A549 (cell line): ENCODE measurements around the gene SMARCD3. TPM values are rescaled to one million over a fixed set of nuclear protein-coding genes. Genes with fewer than 3 reads are reported as not detected.

Experiments
- ATAC-seq, 2 experiments: fragments of 200-7000 bp in 1 of 2; fragments of >200 bp in 1 of 2; cut with Nextera tagmentation in 1 of 2; cut with Tn5 transposase in 1 of 2; 3 replicates each; pipeline versions ENCODE4 v1.8.0 to v1.9.1; 2018 to 2020; ENCODE audit warnings: mild to moderate bottlenecking in 1 of 2, moderate library complexity in 1 of 2
- CTCF ChIA-PET: fragments of 300-600 bp; sonication (Branson Sonifier 250); formaldehyde crosslinking; extraction: SDS; loops from one replicate; lab custom pipeline; 2021; ENCODE audit warnings: antibody characterized with exemption, inconsistent platforms; lab: Yijun Ruan, JAX
- POLR2A ChIA-PET: fragments of 350-600 bp; formaldehyde crosslinking; extraction: SDS; loops from one replicate; lab custom pipeline; 2021; ENCODE audit warnings: antibody characterized with exemption, inconsistent platforms; lab: Yijun Ruan, JAX
- DNase-seq, 2 experiments: peaks; one replicate each; pipeline versions ENCODE4 v3.0.0 to v3.0.0-alpha.2; 2011 to 2016; ENCODE audit warnings: low read depth in 1 of 2, low spot score in 1 of 2
- FAIRE-seq: peaks from 2 replicates; lab custom pipeline; 2011; peaks lifted over from hg19 to GRCh38; lab: Jason Lieb, UNC
- H3K27ac ChIP-seq, 2 experiments: fragments of >200 bp; sonication (Bioruptor Twin); formaldehyde crosslinking; 3 replicates each; pipeline ENCODE4 v1.5.1; 2016 to 2017
- H3K4me1 ChIP-seq: fragments of >200 bp; sonication (Bioruptor Twin); formaldehyde crosslinking; 3 replicates; pipeline ENCODE4 v1.6.1; 2016
- H3K4me2 ChIP-seq: fragments of >200 bp; sonication (Bioruptor Twin); formaldehyde crosslinking; 3 replicates; pipeline ENCODE4 v1.6.1; 2016
- H3K4me3 ChIP-seq: fragments of >200 bp; sonication (Bioruptor Twin); formaldehyde crosslinking; 3 replicates; pipeline ENCODE4 v1.5.1; 2016
- H3K9me3 ChIP-seq: fragments of >200 bp; sonication (Bioruptor Twin); formaldehyde crosslinking; 3 replicates; pipeline ENCODE4 v1.6.1; 2016
- BHLHE40 ChIP-seq: IDR thresholded peaks from 2 replicates; pipeline ENCODE4 v1.6.1; 2012; ENCODE audit warnings: low read depth, low read length, inconsistent platforms
- CBX8 ChIP-seq: fragments of 200-600 bp; sonication (generic); IDR thresholded peaks from 2 replicates; pipeline ENCODE4 v1.6.1; 2016
- CEBPB ChIP-seq, 2 experiments: fragments of >200 bp in 1 of 2; sonication (Bioruptor Twin) in 1 of 2; formaldehyde crosslinking in 1 of 2; IDR thresholded peaks; 2 replicates each; pipeline ENCODE4 v1.6.1; 2012 to 2016
- CHD2 ChIP-seq: fragments of 150-350 bp; IDR thresholded peaks from 2 replicates; pipeline ENCODE4 v1.6.1; 2014; ENCODE audit warnings: low read length; ENCODE audit not compliant: partially characterized antibody
- CHD4 ChIP-seq: fragments of 200-600 bp; sonication (generic); IDR thresholded peaks from 2 replicates; pipeline ENCODE4 v1.6.1; 2016; ENCODE audit warnings: antibody characterized with exemption, mild to moderate bottlenecking, borderline replicate concordance
- E2F6 ChIP-seq: IDR thresholded peaks from 2 replicates; pipeline ENCODE4 v1.6.1; 2012; ENCODE audit warnings: low read depth, borderline replicate concordance
- ELK1 ChIP-seq: fragments of 150-350 bp; IDR thresholded peaks from 2 replicates; pipeline ENCODE4 v1.6.1; 2014; ENCODE audit warnings: low read depth, mild to moderate bottlenecking, low read length
- FOSB ChIP-seq: fragments of 250-450 bp; sonication (Bioruptor Pico); IDR thresholded peaks from 2 replicates; pipeline ENCODE4 v1.5.0; 2020; ENCODE audit warnings: mild to moderate bottlenecking, moderate library complexity
- HDAC2 ChIP-seq: fragments of 200-600 bp; sonication (generic); IDR thresholded peaks from 2 replicates; pipeline ENCODE4 v1.6.1; 2016
- HOXA7 ChIP-seq: fragments of 250-450 bp; sonication (Bioruptor Pico); IDR thresholded peaks from 2 replicates; pipeline ENCODE4 v1.5.0; 2020; ENCODE audit warnings: mild to moderate bottlenecking, moderate library complexity
- HOXB5 ChIP-seq: fragments of 250-450 bp; sonication (Bioruptor Pico); IDR thresholded peaks from 2 replicates; pipeline ENCODE4 v1.5.0; 2020; ENCODE audit warnings: mild to moderate bottlenecking, moderate library complexity
- JUN ChIP-seq, 2 experiments: fragments of >200 bp; sonication (Bioruptor Twin); formaldehyde crosslinking; IDR thresholded peaks; 2 replicates in 1 of 2; 3 replicates in 1 of 2; pipeline ENCODE4 v1.6.1; 2016 to 2017
- JUNB ChIP-seq: fragments of >200 bp; sonication (Bioruptor Twin); formaldehyde crosslinking; IDR thresholded peaks from 2 replicates; pipeline ENCODE4 v1.6.1; 2016
- KDM5A ChIP-seq: fragments of 200-600 bp; sonication (generic); IDR thresholded peaks from 2 replicates; pipeline ENCODE4 v1.6.1; 2016; ENCODE audit warnings: antibody characterized with exemption, mild to moderate bottlenecking
- MAFK ChIP-seq: fragments of 450-650 bp; IDR thresholded peaks from 2 replicates; pipeline ENCODE4 v1.6.1; 2014; ENCODE audit not compliant: partially characterized antibody
- MAX ChIP-seq: IDR thresholded peaks from 2 replicates; pipeline ENCODE4 v1.6.1; 2012
- MYC ChIP-seq: IDR thresholded peaks from 2 replicates; pipeline ENCODE4 v1.6.1; 2012; ENCODE audit warnings: mild to moderate bottlenecking, inconsistent platforms, low read length, improper control_type of control experiment, borderline replicate concordance
- NR3C1 ChIP-seq: fragments of >200 bp; sonication (Bioruptor Twin); formaldehyde crosslinking; IDR thresholded peaks from 3 replicates; pipeline ENCODE4 v1.6.1; 2017
- RAD21 ChIP-seq, 2 experiments: fragments of >200 bp in 1 of 2; sonication (Bioruptor Twin) in 1 of 2; formaldehyde crosslinking in 1 of 2; IDR thresholded peaks in 1 of 2; conservative IDR thresholded peaks in 1 of 2; 2 replicates in 1 of 2; 3 replicates in 1 of 2; pipeline ENCODE4 v1.6.1; 2012 to 2018; ENCODE audit warnings: inconsistent platforms in 1 of 2
- RCOR1 ChIP-seq: fragments of 150-350 bp; IDR thresholded peaks from 2 replicates; pipeline ENCODE4 v1.6.1; 2014; ENCODE audit warnings: antibody characterized with exemption, low read length, low read depth
- RNF2 ChIP-seq: fragments of 200-600 bp; sonication (generic); IDR thresholded peaks from 2 replicates; pipeline ENCODE4 v1.6.1; 2016; ENCODE audit warnings: low read depth, mild to moderate bottlenecking, antibody characterized with exemption, moderate library complexity, borderline replicate concordance
- SMC3 ChIP-seq: fragments of >200 bp; sonication (Bioruptor Twin); formaldehyde crosslinking; IDR thresholded peaks from 3 replicates; pipeline ENCODE4 v1.6.1; 2018; ENCODE audit warnings: inconsistent platforms
- SREBF2 ChIP-seq: fragments of 450-650 bp; IDR thresholded peaks from 2 replicates; pipeline ENCODE4 v1.6.1; 2014; ENCODE audit warnings: mild to moderate bottlenecking, moderate library complexity
- TFCP2L1 ChIP-seq: fragments of 250-450 bp; sonication (Bioruptor Pico); IDR thresholded peaks from 2 replicates; pipeline ENCODE4 v1.5.0; 2021; ENCODE audit warnings: mild to moderate bottlenecking
- TP53 ChIP-seq: fragments of 250-450 bp; sonication (Bioruptor Pico); IDR thresholded peaks from 2 replicates; pipeline ENCODE4 v1.5.0; 2021; ENCODE audit warnings: mild to moderate bottlenecking, moderate library complexity
- ZC3H11A ChIP-seq: fragments of 450-650 bp; IDR thresholded peaks from 2 replicates; pipeline ENCODE4 v1.6.1; 2014; ENCODE audit warnings: antibody characterized with exemption, mild to moderate bottlenecking
- WGBS: methylation state at CpG from one replicate; pipeline ENCODE4 v1.1.6; 2017; ENCODE audit errors: missing lambda C conversion rate; 5-methylcytosine and 5-hydroxymethylcytosine counted together
- polyA plus RNA-seq, 4 experiments: library from polyadenylated mRNA; depleted of rRNA in 3 of 4; stranded (reverse); fragments of >200 nt; fragmentation: RNase III in 1 of 4; extraction: RNeasy Plus Mini Kit Qiagen cat#74134 plus additional on column Dnase treatment in 1 of 4; gene quantifications; 2 replicates in 3 of 4; 3 replicates in 1 of 4; pipeline ENCODE4 v1.2.3, GENCODE V29; 2011 to 2017

SMARCD3 gene
- polyA plus RNA-seq, 2 of the 4 experiments (the other 2 are of a cell fraction) = 11.6 to 12.5 TPM

- TF ChIP-seq CHD2 = no peak
- TF ChIP-seq FOSB = no peak
- TF ChIP-seq TP53 = no peak
- no peak for TF ChIP-seq HOXB5 (CRISPR knock-in tag)
- no peak for TF ChIP-seq CEBPB (IDR thresholded peaks at IDR 0.05)
Observed at GRCh38 chr7:151291206-151291605, 42.7 kb upstream of the SMARCD3 start (continued).

GRCh38 chr7:151290355-151290760, 41.9 kb upstream of the SMARCD3 start:
- no peak for FAIRE-seq
- POLR2A ChIA-PET = interaction anchor here (0.7 kb wide), 1 partner anchor 20 kb away, joined by 3 read pairs; no protein-coding TSS in a partner anchor
- CTCF ChIA-PET = interaction anchor here (0.6 to 1.3 kb wide), 5 partner anchors 14 to 86 kb away, joined by 3 to 6 read pairs (median 3); no protein-coding TSS in a partner anchor
- 42% methylated on average over 4 of the region's 4 CpGs for WGBS
- Histone ChIP-seq H3K27ac (no peak overlapping the region), H3K4me2 (no peak overlapping the region), H3K4me1 (no peaks in the 10 kb centered on the region), H3K9me3 (no peaks in the 10 kb centered on the region; the same call in 2 of the 3 replicates), H3K4me3 (no peak overlapping the region)
- TF ChIP-seq SREBF2 (no peak), BHLHE40 (no peak), TFCP2L1 (CRISPR knock-in tag) (no peak), FOSB (no peak), MAFK (no peak), MYC (no peak), MAX (no peak), JUN (IDR thresholded peaks at IDR 0.05) (no peak), RNF2 (no peak), RAD21 (conservative IDR thresholded peaks at IDR 0.05 in 1 of 2, IDR thresholded peaks at IDR 0.05 in 1 of 2) (no peak), CHD2 (no peak), CBX8 (no peak), ELK1 (no peak), ZC3H11A (no peak), HOXA7 (no peak), HDAC2 (no peak)
- ATAC-seq = no peak
- no peak for DNase-seq

- no peak for ATAC-seq
- H3K4me2 ChIP-seq = no peak overlapping the region
- 57% methylated on average over 2 of the region's 2 CpGs for WGBS
- no peak for DNase-seq
- TF ChIP-seq E2F6 = no peak
- TF ChIP-seq SMC3 = no peak
- no peak for TF ChIP-seq JUNB
- no peak for TF ChIP-seq CHD2
- TF ChIP-seq RCOR1 = no peak
- no peak for TF ChIP-seq TFCP2L1 (CRISPR knock-in tag)
- no peak for TF ChIP-seq KDM5A
- TF ChIP-seq CHD4 = no peak
- no peak for TF ChIP-seq NR3C1
- H3K9me3 ChIP-seq = no peaks in the 10 kb centered on the region
- no peak overlapping the region for H3K4me3 ChIP-seq
- FAIRE-seq = no peak
- no peak overlapping the region for H3K27ac ChIP-seq
- POLR2A ChIA-PET = interaction anchor here (0.7 kb wide), 1 partner anchor 20 kb away, joined by 3 read pairs; no protein-coding TSS in a partner anchor
- CTCF ChIA-PET = interaction anchor here (1.0 to 1.3 kb wide), 3 partner anchors 14 to 45 kb away, joined by 3 to 6 read pairs (median 5); no protein-coding TSS in a partner anchor
- H3K4me1 ChIP-seq = no peaks in the 10 kb centered on the region
Observed at GRCh38 chr7:151289891-151290290, 41.4 kb upstream of the SMARCD3 start.
